ENCODE measurements around the gene AFDN.

Gene AFDN

GRCh38 chr6:167866642-167867041, 39.9 kb downstream of the AFDN start:
- DNase-seq (ENCODE audit: insufficient read length, low spot score) = no peak
- FAIRE-seq = no peak

GRCh38 chr6:167870321-167870720, 43.6 kb downstream of the AFDN start:
- DNase-seq (ENCODE audit: insufficient read length, low spot score) (no peak), FAIRE-seq (no peak)

GRCh38 chr6:167872538-167873210, 46.0 kb downstream of the AFDN start:
- FAIRE-seq (no peak), DNase-seq (ENCODE audit: insufficient read length, low spot score) (no peak)

GRCh38 chr6:167877994-167878779, 51.5 kb downstream of the AFDN start:
- DNase-seq (ENCODE audit: insufficient read length, low spot score) = no peak
- FAIRE-seq = no peak

GRCh38 chr6:167879612-167880011, 52.9 kb downstream of the AFDN start:
- no peak for FAIRE-seq

GRCh38 chr6:167881327-167881726, 54.6 kb downstream of the AFDN start:
- FAIRE-seq (no peak), DNase-seq (ENCODE audit: insufficient read length, low spot score) (no peak)

More at GRCh38 chr6:167879612-167880011, 52.9 kb downstream of the AFDN start:
- DNase-seq (ENCODE audit: insufficient read length, low spot score) = no peak

GRCh38 chr6:167882244-167882643, 55.5 kb downstream of the AFDN start:
- DNase-seq (ENCODE audit: insufficient read length, low spot score) = no peak
- no peak for FAIRE-seq

GRCh38 chr6:167888098-167888497, 61.4 kb downstream of the AFDN start:
- FAIRE-seq (no peak), DNase-seq (ENCODE audit: insufficient read length, low spot score) (no peak)

GRCh38 chr6:167892835-167893815, 66.4 kb downstream of the AFDN start:
- DNase-seq (ENCODE audit: insufficient read length, low spot score) (no peak), FAIRE-seq (no peak)

GRCh38 chr6:167894965-167895364, 68.3 kb downstream of the AFDN start:
- DNase-seq (ENCODE audit: insufficient read length, low spot score) = no peak
- FAIRE-seq = no peak

GRCh38 chr6:167896648-167897047, 69.9 kb downstream of the AFDN start:
- no peak for DNase-seq (ENCODE audit: insufficient read length, low spot score)

GRCh38 chr6:167898673-167899311, 72.1 kb downstream of the AFDN start:
- peak; percentile 76 for FAIRE-seq
- DNase-seq (ENCODE audit: insufficient read length, low spot score) = no peak

More at GRCh38 chr6:167896648-167897047, 69.9 kb downstream of the AFDN start:
- FAIRE-seq = no peak

- DNase-seq (ENCODE audit: insufficient read length, low spot score) = no peak
- FAIRE-seq = no peak
These were observed 78.1 kb downstream of the AFDN start for GRCh38 chr6:167904791-167905190.

GRCh38 chr6:167906899-167907298, 80.2 kb downstream of the AFDN start:
- DNase-seq (ENCODE audit: insufficient read length, low spot score) = no peak
- no peak for FAIRE-seq

- FAIRE-seq = no peak
- DNase-seq (ENCODE audit: insufficient read length, low spot score) = no peak
These were observed 81.3 kb downstream of the AFDN start for GRCh38 chr6:167907837-167908681.

- FAIRE-seq (no peak), DNase-seq (ENCODE audit: insufficient read length, low spot score) (no peak)
These were observed 83.3 kb downstream of the AFDN start for GRCh38 chr6:167910007-167910406.

- DNase-seq (ENCODE audit: insufficient read length, low spot score) = no peak
- FAIRE-seq = no peak
These were observed 83.9 kb downstream of the AFDN start for GRCh38 chr6:167910652-167911051.

GRCh38 chr6:167912494-167912893, 85.8 kb downstream of the AFDN start:
- peak; percentile 18 for FAIRE-seq
- DNase-seq (ENCODE audit: insufficient read length, low spot score) = no peak

GRCh38 chr6:167913699-167914098, 87.0 kb downstream of the AFDN start:
- DNase-seq (ENCODE audit: insufficient read length, low spot score) (no peak), FAIRE-seq (no peak)

- DNase-seq (ENCODE audit: insufficient read length, low spot score) = no peak
These were observed 88.4 kb downstream of the AFDN start for GRCh38 chr6:167915139-167915538.

More at GRCh38 chr6:167915139-167915538, 88.4 kb downstream of the AFDN start:
- no peak for FAIRE-seq

All from GM19239 (cell line).